PC-3 (cell line): ENCODE results near the gene SHROOM4. TPM values are rescaled to one million over a fixed set of nuclear protein-coding genes. Genes with fewer than 3 reads are reported as not detected.

Source experiments
- ATAC-seq: fragments of 200-7000 bp; cut with Tn5 transposase; 2 replicates; pipeline ENCODE4 v1.9.1; 2020; ENCODE audit warnings: mild to moderate bottlenecking, moderate library complexity
- BruUV-seq: library from RNA; stranded (reverse); fragments of 400-500 nt; replicated peaks from 2 replicates; lab custom pipeline; 2021; lab: Mats Ljungman, UMichigan
- CTCF ChIA-PET: fragments of 300-600 bp; sonication (Branson Sonifier 250); formaldehyde crosslinking; loops from one replicate; lab custom pipeline; 2022; ENCODE audit warnings: antibody characterized with exemption; lab: Charles Lee
- POLR2A ChIA-PET: fragments of 300-600 bp; sonication (Branson Sonifier 250); formaldehyde crosslinking; loops from one replicate; lab custom pipeline; 2022; ENCODE audit warnings: antibody characterized with exemption; ENCODE audit not compliant: unreplicated experiment; lab: Charles Lee
- DNase-seq: peaks from one replicate; pipeline ENCODE4 v3.0.0-alpha.2; 2015
- H2AFZ ChIP-seq: fragments of 300-600 bp; sonication (generic); 2 replicates; pipeline ENCODE4 v1.6.0; 2016; ENCODE audit warnings: antibody characterized with exemption, low read length
- H3F3A ChIP-seq: fragments of 300-600 bp; sonication (generic); one replicate; pipeline ENCODE4 v1.6.0; 2017; ENCODE audit warnings: antibody characterized with exemption, low read length, control low read depth, mild to moderate bottlenecking; ENCODE audit not compliant: unreplicated experiment
- H3K27ac ChIP-seq: fragments of 300-600 bp; sonication (generic); 2 replicates; pipeline ENCODE4 v1.5.1; 2016; ENCODE audit warnings: mild to moderate bottlenecking, low read length
- H3K27me3 ChIP-seq: fragments of 300-600 bp; sonication (generic); 2 replicates; pipeline ENCODE4 v1.6.1; 2016; ENCODE audit warnings: low read length, mixed read lengths
- H3K36me3 ChIP-seq: fragments of 300-600 bp; sonication (generic); 2 replicates; pipeline ENCODE4 v1.6.1; 2016; ENCODE audit warnings: low read depth, mixed run types, low read length, mixed read lengths
- H3K4me1 ChIP-seq: fragments of 300-600 bp; sonication (generic); 2 replicates; pipeline ENCODE4 v1.5.1; 2016; ENCODE audit warnings: low read length; ENCODE audit not compliant: insufficient read depth
- H3K4me2 ChIP-seq: fragments of 300-600 bp; sonication (generic); 2 replicates; pipeline ENCODE4 v1.6.0; 2016; ENCODE audit warnings: low read length
- H3K4me3 ChIP-seq: fragments of 300-600 bp; sonication (generic); 2 replicates; pipeline ENCODE4 v1.5.1; 2016; ENCODE audit warnings: mild to moderate bottlenecking, low read length, mixed read lengths
- H3K79me2 ChIP-seq: fragments of 300-600 bp; sonication (generic); 2 replicates; pipeline ENCODE4 v1.6.1; 2017; ENCODE audit warnings: low read length, mixed read lengths
- H3K9ac ChIP-seq: fragments of 300-600 bp; sonication (generic); 2 replicates; pipeline ENCODE4 v1.6.0; 2016; ENCODE audit warnings: mild to moderate bottlenecking, low read length
- H3K9me2 ChIP-seq: fragments of 300-600 bp; sonication (generic); replicated peaks from 2 replicates; pipeline ENCODE4 v1.6.1; 2016; ENCODE audit warnings: mixed run types, low read length, mixed read lengths
- H3K9me3 ChIP-seq: fragments of 300-600 bp; sonication (generic); 2 replicates; pipeline ENCODE4 v1.6.1; 2016; ENCODE audit warnings: low read length, mixed read lengths
- H4K20me1 ChIP-seq: fragments of 300-600 bp; sonication (generic); 2 replicates; pipeline ENCODE4 v1.6.1; 2016; ENCODE audit warnings: low read length, mixed read lengths
- EZH2 ChIP-seq: fragments of 300-600 bp; sonication (generic); IDR thresholded peaks from one replicate; pipeline ENCODE4 v1.6.1; 2017; ENCODE audit warnings: antibody characterized with exemption, mild to moderate bottlenecking, low read length; ENCODE audit not compliant: unreplicated experiment
- EZH2phosphoT487 ChIP-seq: fragments of 300-600 bp; sonication (generic); IDR thresholded peaks from 2 replicates; pipeline ENCODE4 v1.6.1; 2018; ENCODE audit warnings: mild to moderate bottlenecking, antibody characterized with exemption, low read length, borderline replicate concordance
- intact Hi-C: fragments of 100-400 bp; cut with micrococcal nuclease; formaldehyde crosslinking; loops from 2 replicates; pipeline ENCODE4 v1.9.0; 2023
- total RNA-seq: library from RNA; depleted of rRNA; stranded (reverse); fragments of >200 nt; gene quantifications from 2 replicates; pipeline ENCODE4 v1.2.3, GENCODE V29; 2014
- TF ChIP-seq, protein P1 (sequence below): fragments of 300-600 bp; sonication (generic); conservative IDR thresholded peaks from 2 replicates; pipeline ENCODE4 v1.5.1; 2017; ENCODE audit warnings: antibody characterized with exemption, low read depth, mild to moderate bottlenecking, low read length

Gene SHROOM4
- total RNA-seq, 1 experiment from 2014 or later, result not detected

DNA sequence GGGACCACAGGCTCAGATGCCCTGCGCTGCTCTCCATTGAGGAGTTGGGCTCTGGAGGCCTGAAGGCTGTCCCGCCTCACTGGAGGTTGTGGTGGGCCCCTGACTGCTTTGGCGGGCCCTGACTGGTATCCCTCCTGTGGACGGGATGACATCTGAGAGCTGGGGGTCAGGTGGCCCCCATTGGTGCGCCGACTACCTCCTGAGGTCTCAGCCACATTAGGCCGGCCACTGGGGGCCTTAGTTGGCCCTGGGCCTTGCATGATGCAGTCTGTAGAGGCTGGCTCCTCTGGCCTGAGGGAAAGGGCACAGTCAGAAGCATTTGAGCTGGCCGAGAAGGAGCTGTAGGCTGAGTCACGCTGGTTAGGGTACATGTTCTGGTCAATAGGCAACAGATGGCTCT, 178.8 kb downstream of the SHROOM4 start:
- Histone ChIP-seq H3K36me3 (no peaks in the 10 kb centered on the region), H3K4me2 (no peak overlapping the region), H3K27ac (no peak overlapping the region), H4K20me1 (no peaks in the 10 kb centered on the region), H3K4me1 (no peaks in the 10 kb centered on the region), H3F3A (no peaks in the 10 kb centered on the region), H3K4me3 (no peak overlapping the region), H3K27me3 (no peaks in the 10 kb centered on the region), H3K9me3 (no peaks in the 10 kb centered on the region), H3K79me2 (no peaks in the 10 kb centered on the region), H3K9ac (no peak overlapping the region), H2AFZ (no peak overlapping the region), H3K9me2 (no peaks in the 10 kb centered on the region)
- DNase-seq (no peak), ATAC-seq (no peak)
- ChIA-PET POLR2A (no interaction called here), CTCF (no interaction called here)
- BruUV-seq, result no TSS peak
- intact Hi-C loops, result no loop called here
- TF ChIP-seq, protein P1, sequence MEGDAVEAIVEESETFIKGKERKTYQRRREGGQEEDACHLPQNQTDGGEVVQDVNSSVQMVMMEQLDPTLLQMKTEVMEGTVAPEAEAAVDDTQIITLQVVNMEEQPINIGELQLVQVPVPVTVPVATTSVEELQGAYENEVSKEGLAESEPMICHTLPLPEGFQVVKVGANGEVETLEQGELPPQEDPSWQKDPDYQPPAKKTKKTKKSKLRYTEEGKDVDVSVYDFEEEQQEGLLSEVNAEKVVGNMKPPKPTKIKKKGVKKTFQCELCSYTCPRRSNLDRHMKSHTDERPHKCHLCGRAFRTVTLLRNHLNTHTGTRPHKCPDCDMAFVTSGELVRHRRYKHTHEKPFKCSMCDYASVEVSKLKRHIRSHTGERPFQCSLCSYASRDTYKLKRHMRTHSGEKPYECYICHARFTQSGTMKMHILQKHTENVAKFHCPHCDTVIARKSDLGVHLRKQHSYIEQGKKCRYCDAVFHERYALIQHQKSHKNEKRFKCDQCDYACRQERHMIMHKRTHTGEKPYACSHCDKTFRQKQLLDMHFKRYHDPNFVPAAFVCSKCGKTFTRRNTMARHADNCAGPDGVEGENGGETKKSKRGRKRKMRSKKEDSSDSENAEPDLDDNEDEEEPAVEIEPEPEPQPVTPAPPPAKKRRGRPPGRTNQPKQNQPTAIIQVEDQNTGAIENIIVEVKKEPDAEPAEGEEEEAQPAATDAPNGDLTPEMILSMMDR, result no peak
- TF ChIP-seq EZH2, result no peak
- TF ChIP-seq EZH2phosphoT487, result no peak

- no peaks in the 10 kb centered on the region for H3K9me2 ChIP-seq
- TF ChIP-seq EZH2phosphoT487, result no peak
- no peak for TF ChIP-seq EZH2
- TF ChIP-seq, protein P1, result no peak
Measured at GRCh38 chrX:50629774-50630173, 184.2 kb downstream of the SHROOM4 start.

DNA sequence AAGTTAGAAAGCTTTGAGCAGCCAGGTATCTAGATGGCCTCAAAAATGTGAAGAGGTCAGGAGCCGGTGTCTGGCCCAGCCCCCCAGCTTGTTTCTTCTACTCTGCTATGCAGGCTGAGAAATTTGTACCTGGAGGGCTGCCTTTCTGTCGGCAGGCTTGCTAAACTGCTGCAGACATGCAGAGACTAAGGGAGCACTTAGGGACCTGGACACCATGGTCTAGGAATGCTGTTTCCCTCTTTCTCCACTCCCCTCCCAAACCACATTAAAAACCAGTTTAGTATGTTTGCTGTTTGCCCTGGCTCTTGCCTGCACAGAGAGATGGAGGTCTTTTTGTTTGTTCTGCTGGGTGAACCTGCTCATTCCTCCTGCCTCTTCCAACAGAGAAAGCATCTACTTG, 186.3 kb downstream of the SHROOM4 start:
- BruUV-seq, result no TSS peak
- ATAC-seq, result no peak

More at GRCh38 chrX:50629774-50630173, 184.2 kb downstream of the SHROOM4 start:
- POLR2A ChIA-PET, result no interaction called here
- Histone ChIP-seq H3K9me3 (no peaks in the 10 kb centered on the region), H3K9ac (no peak overlapping the region), H3K4me2 (no peak overlapping the region), H3K79me2 (no peaks in the 10 kb centered on the region), H3K27ac (no peak overlapping the region), H3K36me3 (no peaks in the 10 kb centered on the region), H3K4me1 (no peaks in the 10 kb centered on the region), H3F3A (no peaks in the 10 kb centered on the region), H4K20me1 (no peaks in the 10 kb centered on the region), H2AFZ (no peak overlapping the region), H3K27me3 (no peaks in the 10 kb centered on the region), H3K4me3 (no peak overlapping the region)
- CTCF ChIA-PET, result no interaction called here
- DNase-seq, result no peak
- intact Hi-C loops, result no loop called here
- ATAC-seq, result no peak
- BruUV-seq, result no TSS peak

More for the DNA sequence above, 186.3 kb downstream of the SHROOM4 start:
- Histone ChIP-seq H3K27ac (no peak overlapping the region), H3K9ac (no peak overlapping the region), H3K9me2 (no peaks in the 10 kb centered on the region), H3K4me1 (no peaks in the 10 kb centered on the region), H2AFZ (no peak overlapping the region), H3K36me3 (no peaks in the 10 kb centered on the region), H3K9me3 (no peaks in the 10 kb centered on the region), H3K4me3 (no peak overlapping the region), H3F3A (no peaks in the 10 kb centered on the region), H3K27me3 (0 out of 2 replicates have a peak, but pooled peaks cover 2% of the 10 kb centered on the region), H3K79me2 (no peaks in the 10 kb centered on the region), H4K20me1 (no peaks in the 10 kb centered on the region), H3K4me2 (no peak overlapping the region)
- ChIA-PET CTCF (no interaction called here), POLR2A (no interaction called here)
- no peak for DNase-seq
- intact Hi-C loops, result no loop called here
- TF ChIP-seq EZH2 (no peak), EZH2phosphoT487 (no peak)
- TF ChIP-seq, protein P1, result no peak
